HG02973 (cell line): Measurements from ENCODE around the gene TEKTIP1.

Experiments
- ATAC-seq: cut with Tn5 transposase; IDR thresholded peaks from one replicate; pipeline ENCODE4 v1.9.1; 2021; ENCODE audit warnings: moderate library complexity; ENCODE audit not compliant: unreplicated experiment

The TEKTIP1 gene

GRCh38 chr19:3538965-3539755 is at the start of gene TEKTIP1:
Gene TEKTIP1, plus strand, starts transcription at chr19:3539174. Its CDS starts 4 bp downstream, at chr19:3539178.
- no peak for ATAC-seq

- no peak for ATAC-seq
Measured at GRCh38 chr19:3491396-3492119, 47.4 kb upstream of the TEKTIP1 start.

- ATAC-seq, result no peak
Measured at GRCh38 chr19:3492131-3492839, 46.7 kb upstream of the TEKTIP1 start.

- no peak for ATAC-seq
Measured at GRCh38 chr19:3492919-3493318, 46.1 kb upstream of the TEKTIP1 start.

- ATAC-seq, result no peak
Measured at GRCh38 chr19:3493651-3494050, 45.3 kb upstream of the TEKTIP1 start.

- ATAC-seq, result no peak
Measured at GRCh38 chr19:3494051-3494450, 44.9 kb upstream of the TEKTIP1 start.

GRCh38 chr19:3494559-3494958 is 44.4 kb upstream of the TEKTIP1 start:
- ATAC-seq, result no peak

GRCh38 chr19:3496392-3497273 is 42.3 kb upstream of the TEKTIP1 start:
- no peak for ATAC-seq

- no peak for ATAC-seq
Measured at GRCh38 chr19:3497757-3498520, 41.0 kb upstream of the TEKTIP1 start.

- no peak for ATAC-seq
Measured at GRCh38 chr19:3499738-3500428, 39.1 kb upstream of the TEKTIP1 start.

GRCh38 chr19:3500429-3501101 is 38.4 kb upstream of the TEKTIP1 start, which contains the start of gene DOHH:
Gene DOHH, minus strand, starts transcription at chr19:3500674. Its CDS starts 3,860 bp downstream, at chr19:3496814.
- ATAC-seq, result peak; percentile 75

- no peak for ATAC-seq
Measured at GRCh38 chr19:3501780-3502179, 37.2 kb upstream of the TEKTIP1 start.

- no peak for ATAC-seq
Measured at GRCh38 chr19:3503036-3503572, 35.9 kb upstream of the TEKTIP1 start.

GRCh38 chr19:3504735-3505134 is 34.2 kb upstream of the TEKTIP1 start:
- ATAC-seq, result no peak

GRCh38 chr19:3505598-3506383 is 33.2 kb upstream of the TEKTIP1 start, which contains the start of gene FZR1:
Gene FZR1, plus strand, starts transcription at chr19:3506311. Its CDS starts 16,679 bp downstream, at chr19:3522990.
- peak; percentile 80 for ATAC-seq

- no peak for ATAC-seq
Measured at GRCh38 chr19:3506384-3507340, 32.3 kb upstream of the TEKTIP1 start.
